Right cardiac atrium (tissue), 5 donors: ENCODE measurements around the gene NDFIP2. TPM values are rescaled to one million over a fixed set of nuclear protein-coding genes. Genes with fewer than 3 reads are reported as not detected.

Source experiments
- ATAC-seq, 2 donors: fragments of 200-7000 bp; cut with Tn5 transposase; one replicate each; pipeline versions ENCODE4 v1.8.0 to v1.9.1; 2020; ENCODE audit warnings: moderate library complexity in 2 of 2, mild to moderate bottlenecking in 1 of 2
- DNase-seq, 3 donors: peaks; one replicate each; pipeline ENCODE4 v3.0.0-alpha.2; 2020
- H3K27ac ChIP-seq: one replicate; pipeline ENCODE4 v1.5.1; 2013; ENCODE audit warnings: mild to moderate bottlenecking, low read length, control low read depth, moderate library complexity
- H3K27me3 ChIP-seq: one replicate; pipeline ENCODE4 v1.6.1; 2013; ENCODE audit not compliant: control insufficient read depth, insufficient read depth
- H3K4me1 ChIP-seq: one replicate; pipeline ENCODE4 v1.6.1; 2013; ENCODE audit warnings: low read length; ENCODE audit not compliant: control insufficient read depth, insufficient read depth
- H3K4me3 ChIP-seq: one replicate; pipeline ENCODE4 v1.5.1; 2013; ENCODE audit warnings: low read length, control low read depth
- H3K9me3 ChIP-seq: one replicate; pipeline ENCODE4 v1.6.1; 2013; ENCODE audit warnings: low read length; ENCODE audit not compliant: control insufficient read depth
- WGBS: extraction: QIAGEN DNeasy Blood & Tissue Kit; methylation state at CpG from one replicate; pipeline ENCODE4 v1.1.7; 2013; 5-methylcytosine and 5-hydroxymethylcytosine counted together
- intact Hi-C, 4 donors: fragments of 100-400 bp; cut with DNase I; formaldehyde crosslinking; loops; one replicate each; pipeline versions ENCODE4 v1.11.0 to v1.14.0; 2022 to 2023
- polyA plus RNA-seq: library from polyadenylated mRNA; stranded (reverse); fragments of 200-250 nt; gene quantifications from one replicate; pipeline ENCODE4 v1.2.3, GENCODE V29; 2013
- total RNA-seq, 4 donors: library from RNA; stranded (reverse); fragmentation: NEBNext Ultra II Directional; extraction: Animal tissue kit (Norgen Biotek cat#: 25700); gene quantifications; one replicate each; pipeline ENCODE4 v1.2.1, GENCODE V29; 2021
- donor health status: healthy with polysubstance abuse.
- donor health status: DM: no; HTN: yes; CAD: no.
- donor health status: DM: no; HTN: no; CAD: no.
- donor health status: DM: no; HTN: yes; CAD: no; lungs with severe emphysema.
- donor health status: DM: yes; HTN: yes; CAD: no.

NDFIP2 gene
- total and polyA plus RNA-seq, 5 donors, result 29.0 to 48.7 (median 40.1) TPM

DNA sequence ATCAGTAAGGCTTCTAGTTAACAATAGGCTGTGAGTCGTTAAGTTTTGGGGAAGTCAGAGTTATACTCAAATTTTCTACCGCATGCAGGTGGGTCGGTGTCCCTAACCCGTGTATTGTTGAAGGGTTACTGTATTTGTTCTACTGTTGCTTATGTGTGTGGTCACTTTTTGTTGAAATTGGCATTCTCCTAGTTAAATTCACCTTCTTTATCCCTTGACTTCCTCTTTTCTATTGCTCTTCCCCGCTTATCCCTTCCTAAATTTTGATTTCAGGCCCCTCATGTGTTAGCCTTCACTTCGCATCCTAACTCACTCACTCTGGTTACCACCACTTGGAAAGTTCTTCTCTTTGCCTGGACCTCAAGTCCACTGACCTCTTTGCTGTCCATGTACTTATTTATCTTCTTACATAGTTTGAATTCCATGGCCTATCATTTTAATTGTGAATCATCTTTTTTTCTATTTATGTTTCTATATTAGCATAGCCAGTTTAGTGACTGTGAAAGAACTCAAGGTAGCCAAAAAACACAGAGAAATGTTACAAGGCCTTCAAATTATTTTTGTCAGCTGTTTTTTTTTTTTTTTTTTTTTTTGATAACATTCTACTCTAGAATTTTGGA is 52.9 kb downstream of the NDFIP2 start:
- ATAC-seq (no peak), DNase-seq (no peak)
- H3K9me3 ChIP-seq, result no peaks in the 10 kb centered on the region
- peaks cover 2% of the 10 kb centered on the region for H3K4me1 ChIP-seq
- no peak overlapping the region for H3K4me3 ChIP-seq
- no peaks in the 10 kb centered on the region for H3K27me3 ChIP-seq
- intact Hi-C loops, result loop anchor here (5.0 to 10.0 kb wide), 2 partner anchors 49 to 52 kb away; partner anchors contain the start of gene NDFIP2 (in 4 of the 4)
- WGBS, result 92% methylated on average over 6 of the region's 6 CpGs
- no peak overlapping the region for H3K27ac ChIP-seq

- Histone ChIP-seq H3K27me3 (no peaks in the 10 kb centered on the region), H3K4me1 (peaks cover 2% of the 10 kb centered on the region), H3K4me3 (no peak overlapping the region), H3K9me3 (no peaks in the 10 kb centered on the region), H3K27ac (no peak overlapping the region)
- intact Hi-C loops, result loop anchor here (5.0 to 10.0 kb wide), 2 partner anchors 50 to 52 kb away; partner anchors contain the start of gene NDFIP2 (in 4 of the 4)
- ATAC-seq (peak; percentile 52 to 75), DNase-seq (no peak)
- WGBS, result 78% methylated on average over 4 of the region's 4 CpGs
These were observed 53.6 kb downstream of the NDFIP2 start for GRCh38 chr13:79534596-79534995.

GRCh38 chr13:79538757-79539156 is 57.8 kb downstream of the NDFIP2 start:
- 91% methylated on average over 5 of the region's 5 CpGs for WGBS
- Histone ChIP-seq H3K27me3 (no peaks in the 10 kb centered on the region), H3K27ac (no peak overlapping the region), H3K4me1 (peaks cover 2% of the 10 kb centered on the region), H3K9me3 (no peaks in the 10 kb centered on the region), H3K4me3 (no peak overlapping the region)
- intact Hi-C loops, result loop anchor here in 3 of 4 donors (5.0 to 10.0 kb wide), 2 partner anchors 54 to 116 kb away; partner anchors contain the start of gene NDFIP2 (in 3 of the 3)
- no peak for DNase-seq
- ATAC-seq, result no peak

- Histone ChIP-seq H3K27me3 (no peaks in the 10 kb centered on the region), H3K9me3 (no peaks in the 10 kb centered on the region), H3K4me1 (no peaks in the 10 kb centered on the region), H3K4me3 (no peak overlapping the region), H3K27ac (no peak overlapping the region)
- intact Hi-C loops, result loop anchor here in 2 of 4 donors (5.0 kb wide), 1 partner anchor 118 kb away; no protein-coding TSS in a partner anchor
- no peak for DNase-seq
- 66% methylated on average over 4 of the region's 4 CpGs for WGBS
- no peak for ATAC-seq
These were observed 59.5 kb downstream of the NDFIP2 start for GRCh38 chr13:79540504-79540903.

DNA sequence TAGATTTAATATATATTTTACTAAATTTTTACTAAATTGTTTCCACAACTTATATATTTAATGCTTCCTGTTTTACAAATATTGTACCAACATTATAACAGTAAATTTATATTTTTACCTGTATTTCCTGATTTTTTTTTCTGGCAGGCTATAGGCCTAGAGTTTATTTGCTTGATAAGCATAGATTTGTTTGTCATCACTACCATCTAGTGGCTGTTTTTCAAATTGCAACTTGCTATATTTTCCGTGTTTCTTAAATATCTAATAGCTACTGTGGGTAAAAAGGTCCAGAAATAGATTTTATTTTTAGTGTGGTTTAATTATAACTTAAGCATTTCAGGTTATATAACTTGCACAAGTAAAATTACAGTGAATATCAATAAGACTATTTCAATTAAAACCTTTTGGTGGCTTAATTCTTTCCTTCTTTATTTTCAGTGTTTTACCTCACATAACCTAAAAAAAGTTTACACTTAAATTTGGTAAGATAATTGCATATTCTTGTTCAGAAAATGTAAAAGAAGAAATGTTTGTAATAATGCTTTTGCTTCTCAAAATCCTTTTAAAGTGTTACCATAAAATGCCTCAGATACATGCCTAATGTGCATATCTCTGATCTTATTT is 60.6 kb downstream of the NDFIP2 start:
- DNase-seq (no peak), ATAC-seq (no peak)
- no peaks in the 10 kb centered on the region for H3K9me3 ChIP-seq
- H3K27ac ChIP-seq, result no peak overlapping the region
- no peak overlapping the region for H3K4me3 ChIP-seq
- intact Hi-C loops, result loop anchor here in 3 of 4 donors (2.0 to 5.0 kb wide), 2 partner anchors 117 to 119 kb away; no protein-coding TSS in a partner anchor
- H3K27me3 ChIP-seq, result no peaks in the 10 kb centered on the region
- no peaks in the 10 kb centered on the region for H3K4me1 ChIP-seq
- WGBS, result 0% methylated on average over 1 of the region's 1 CpG

GRCh38 chr13:79543883-79544282 is 62.9 kb downstream of the NDFIP2 start:
- H3K9me3 ChIP-seq, result no peaks in the 10 kb centered on the region
- H3K27ac ChIP-seq, result no peak overlapping the region
- 73% methylated on average over 1 of the region's 1 CpG for WGBS
- H3K4me1 ChIP-seq, result no peaks in the 10 kb centered on the region
- no peak overlapping the region for H3K4me3 ChIP-seq
- intact Hi-C loops, result loop anchor here in 3 of 4 donors (2.0 to 5.0 kb wide), 2 partner anchors 119 to 122 kb away; no protein-coding TSS in a partner anchor
- ATAC-seq (no peak), DNase-seq (no peak)
- no peaks in the 10 kb centered on the region for H3K27me3 ChIP-seq

GRCh38 chr13:79547211-79548195 is 66.5 kb downstream of the NDFIP2 start:
- 78% methylated on average over 4 of the region's 4 CpGs for WGBS
- no peaks in the 10 kb centered on the region for H3K27me3 ChIP-seq
- DNase-seq (no peak), ATAC-seq (no peak)
- no peak overlapping the region for H3K27ac ChIP-seq
- H3K9me3 ChIP-seq, result no peaks in the 10 kb centered on the region
- H3K4me1 ChIP-seq, result no peaks in the 10 kb centered on the region
- H3K4me3 ChIP-seq, result no peak overlapping the region
- intact Hi-C loops, result no loop called here

DNA sequence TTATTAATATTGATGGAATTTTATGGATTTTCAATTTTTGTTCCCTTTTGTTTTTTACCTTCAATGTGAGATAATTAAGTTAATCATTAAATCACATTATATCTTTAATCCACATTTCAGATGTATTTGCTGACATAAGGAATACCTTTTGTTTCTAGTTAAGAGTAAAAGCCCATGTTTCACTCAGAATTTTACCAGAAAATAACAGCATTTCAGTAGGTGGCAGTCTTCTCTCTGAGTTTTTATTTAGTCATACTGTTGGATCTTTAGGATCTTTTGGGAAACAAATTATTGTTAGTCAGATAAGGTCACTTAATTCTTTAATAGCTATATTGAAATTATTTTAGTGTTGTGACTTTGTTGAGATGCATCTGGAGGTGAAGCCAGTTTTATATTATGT is 67.9 kb downstream of the NDFIP2 start:
- Histone ChIP-seq H3K27ac (no peak overlapping the region), H3K4me3 (no peak overlapping the region), H3K4me1 (no peaks in the 10 kb centered on the region), H3K9me3 (no peaks in the 10 kb centered on the region), H3K27me3 (no peaks in the 10 kb centered on the region)
- ATAC-seq, result no peak
- DNase-seq, result no peak
- intact Hi-C loops, result no loop called here

DNA sequence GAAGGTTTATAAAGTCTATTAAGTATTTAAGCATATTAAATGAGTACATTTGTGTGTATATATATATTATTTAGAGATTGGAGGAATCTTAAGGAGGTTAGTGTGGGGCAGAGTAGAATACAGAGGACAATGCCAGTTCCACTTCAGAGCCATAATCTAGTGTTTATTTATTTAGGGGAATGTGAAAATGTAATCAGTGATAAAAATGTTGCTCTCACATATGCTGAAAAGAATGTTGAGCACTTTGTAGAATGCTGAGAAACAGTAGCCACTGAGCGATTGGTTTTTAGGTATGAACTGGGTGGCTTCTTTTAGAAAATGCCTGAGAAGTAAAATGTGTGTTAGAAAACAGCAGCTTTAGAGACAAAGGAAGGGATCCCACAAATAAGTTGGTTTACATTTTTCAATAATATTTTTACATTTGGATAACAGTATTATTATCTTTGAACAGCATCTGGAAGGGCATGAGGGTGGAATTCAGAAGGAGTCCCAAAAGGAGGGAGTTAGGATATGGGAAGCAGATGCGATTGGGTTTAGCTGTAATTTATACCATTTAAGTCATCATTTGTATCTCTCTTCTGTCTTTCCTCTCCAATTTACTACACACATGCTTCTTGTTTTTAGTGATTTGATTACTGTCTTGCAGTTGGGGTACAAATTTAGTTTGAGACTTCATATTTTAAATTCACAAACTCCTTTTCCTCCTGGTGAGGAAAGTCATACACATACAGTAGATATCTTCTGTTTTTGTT is 68.6 kb downstream of the NDFIP2 start:
- no peak for DNase-seq
- no peaks in the 10 kb centered on the region for H3K4me1 ChIP-seq
- ATAC-seq, result no peak
- H3K9me3 ChIP-seq, result no peaks in the 10 kb centered on the region
- H3K4me3 ChIP-seq, result no peak overlapping the region
- intact Hi-C loops, result no loop called here
- H3K27ac ChIP-seq, result no peak overlapping the region
- 54% methylated on average over 2 of the region's 2 CpGs for WGBS
- H3K27me3 ChIP-seq, result no peaks in the 10 kb centered on the region

GRCh38 chr13:79557666-79558065 is 76.7 kb downstream of the NDFIP2 start:
- no peaks in the 10 kb centered on the region for H3K4me1 ChIP-seq
- ATAC-seq (no peak), DNase-seq (no peak)
- intact Hi-C loops, result no loop called here
- no peak overlapping the region for H3K27ac ChIP-seq
- H3K27me3 ChIP-seq, result no peaks in the 10 kb centered on the region
- H3K4me3 ChIP-seq, result no peak overlapping the region
- no peaks in the 10 kb centered on the region for H3K9me3 ChIP-seq
- over 99% methylated on average over 2 of the region's 2 CpGs for WGBS
